HepG2 (cell line): ENCODE measurements around the gene EPM2A. TPM values are rescaled to one million over a fixed set of nuclear protein-coding genes. Genes with fewer than 3 reads are reported as not detected.

Experiments used
- BHLHE40 ChIP-seq: IDR thresholded peaks from 2 replicates; pipeline ENCODE4 v1.6.1; 2011; ENCODE audit warnings: low read length, improper control_type of control experiment
- HNRNPLL ChIP-seq: fragments of 200-400 bp; formaldehyde crosslinking; IDR thresholded peaks from 2 replicates; pipeline ENCODE4 v1.6.1; 2017; ENCODE audit warnings: mild to moderate bottlenecking, low read depth, low read length; ENCODE audit not compliant: poor library complexity, severe bottlenecking
- KIAA2018 ChIP-seq: sonication (generic); formaldehyde crosslinking; IDR thresholded peaks from 2 replicates; pipeline ENCODE4 v1.5.0; 2020; ENCODE audit warnings: mild to moderate bottlenecking, missing genetic modification reagents, borderline replicate concordance
- ONECUT2 ChIP-seq: sonication (generic); formaldehyde crosslinking; IDR thresholded peaks from 2 replicates; pipeline ENCODE4 v1.4.0; 2020; ENCODE audit warnings: missing genetic modification reagents
- ZHX1 ChIP-seq: sonication (generic); formaldehyde crosslinking; IDR thresholded peaks from 2 replicates; pipeline ENCODE4 v1.8.1; 2022; ENCODE audit warnings: low read depth, mild to moderate bottlenecking, missing genetic modification reagents
- ZHX2 ChIP-seq, 2 experiments: sonication (generic) in 1 of 2; formaldehyde crosslinking in 1 of 2; IDR thresholded peaks; 2 replicates each; pipeline versions ENCODE4 v1.6.1 to v1.9.0; 2014 to 2022; ENCODE audit warnings: antibody characterized with exemption in 1 of 2, borderline replicate concordance in 1 of 2, inconsistent platforms in 1 of 2, low read depth in 1 of 2, missing genetic modification reagents in 1 of 2
- ZNF563 ChIP-seq: sonication (generic); formaldehyde crosslinking; IDR thresholded peaks from 2 replicates; pipeline ENCODE4 v1.8.0; 2022; ENCODE audit warnings: mild to moderate bottlenecking, moderate library complexity, missing genetic modification reagents
- polyA plus RNA-seq, 8 experiments: library from polyadenylated mRNA; depleted of rRNA in 3 of 8; stranded (reverse) in 7 of 8; unstranded in 1 of 8; fragments of >200 nt; fragmentation: Illumina TruSeq in 4 of 8; extraction: Trizol in 4 of 8; gene quantifications; 2 replicates each; pipeline versions ENCODE4 v1.2.1 to v1.2.3, GENCODE V29; 2011 to 2016; ENCODE audit warnings: low read depth in 4 of 8, missing spikeins in 1 of 8, mixed read lengths in 1 of 8; ENCODE audit not compliant: insufficient read depth in 1 of 8
- total RNA-seq, 5 experiments: library from RNA; depleted of rRNA; stranded (reverse); fragments of >200 nt; fragmentation: Illumina TruSeq; extraction: Trizol; gene quantifications; 2 replicates each; pipeline ENCODE4 v1.2.3, GENCODE V29; 2016; ENCODE audit warnings: low read depth in 1 of 5

EPM2A gene
- total and polyA plus RNA-seq, 2 of the 13 experiments (the other 11 are each of a cell fraction or from before 2014, with no cell fraction given): 4.6 to 9.2 TPM

- TF ChIP-seq ZHX2 (IDR thresholded peaks at IDR 0.05; ENCODE audit: low read depth) (peak; percentile 50; the same call in 1 of the 2 replicates), ZHX2 (CRISPR knock-in tag; IDR thresholded peaks at IDR 0.05; ENCODE audit: borderline replicate concordance) (peak; percentile 70; the same call in 1 of the 2 replicates), ZNF563 (CRISPR knock-in tag) (no peak), ZHX1 (CRISPR knock-in tag) (peak; percentile 71), KIAA2018 (no peak), ONECUT2 (CRISPR knock-in tag) (0 out of 2 replicates have a peak, but pooled peaks have one; percentile 22), HNRNPLL (peak; percentile 88), BHLHE40 (peak; percentile 49; the same call in 1 of the 2 replicates)
Measured at GRCh38 chr6:145734486-145735355, 599 bp downstream of the EPM2A start (continued).
